HCEC 1CT (cell line): ENCODE measurements around the gene CTNND1.
"Not testable (repeated sequence)": the region's sequence is repeated elsewhere in the genome, so short reads cannot be mapped to it uniquely, and the experiment has no call there.

Experiments
- DNase-seq: peaks from one replicate; pipeline ENCODE4 v3.0.0-alpha.2; 2017

CTNND1 gene

DNA sequence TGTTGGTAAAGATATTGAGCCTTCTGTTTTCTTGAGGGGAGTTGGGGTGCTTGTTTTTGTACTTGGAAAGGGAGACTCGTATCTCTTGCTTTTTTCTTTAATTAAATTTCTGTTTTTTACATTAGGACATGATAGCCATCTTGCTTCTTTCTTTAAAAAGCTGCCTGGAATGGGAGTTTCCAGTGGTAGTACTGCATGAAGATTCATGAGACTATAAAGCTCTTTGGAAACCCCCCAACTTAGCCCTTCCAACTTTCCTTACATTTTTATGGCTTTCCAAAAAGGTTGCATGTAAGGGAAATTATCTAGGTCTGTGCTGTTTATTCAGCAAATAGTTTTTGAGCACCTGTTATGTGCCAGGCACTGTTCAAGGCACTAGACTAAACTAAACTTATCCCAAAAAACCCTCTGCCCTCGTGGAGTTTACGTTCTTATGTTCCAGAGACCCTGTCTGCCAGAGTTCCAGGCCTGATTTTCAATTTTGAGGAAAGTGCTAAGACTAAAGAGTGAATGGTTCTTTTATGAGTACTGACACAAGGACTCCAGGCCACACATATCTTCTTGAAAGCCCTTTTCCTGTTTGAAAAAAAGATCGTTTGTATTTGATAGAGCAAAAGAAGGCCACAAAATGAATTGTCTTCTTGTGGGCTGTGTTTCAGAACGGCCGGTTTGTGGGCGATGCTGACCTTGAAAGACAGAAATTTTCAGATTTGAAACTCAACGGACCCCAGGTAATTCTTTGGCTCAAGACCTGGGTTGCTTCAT is 31.9 kb downstream of the CTNND1 start:
- DNase-seq: no peak

DNA sequence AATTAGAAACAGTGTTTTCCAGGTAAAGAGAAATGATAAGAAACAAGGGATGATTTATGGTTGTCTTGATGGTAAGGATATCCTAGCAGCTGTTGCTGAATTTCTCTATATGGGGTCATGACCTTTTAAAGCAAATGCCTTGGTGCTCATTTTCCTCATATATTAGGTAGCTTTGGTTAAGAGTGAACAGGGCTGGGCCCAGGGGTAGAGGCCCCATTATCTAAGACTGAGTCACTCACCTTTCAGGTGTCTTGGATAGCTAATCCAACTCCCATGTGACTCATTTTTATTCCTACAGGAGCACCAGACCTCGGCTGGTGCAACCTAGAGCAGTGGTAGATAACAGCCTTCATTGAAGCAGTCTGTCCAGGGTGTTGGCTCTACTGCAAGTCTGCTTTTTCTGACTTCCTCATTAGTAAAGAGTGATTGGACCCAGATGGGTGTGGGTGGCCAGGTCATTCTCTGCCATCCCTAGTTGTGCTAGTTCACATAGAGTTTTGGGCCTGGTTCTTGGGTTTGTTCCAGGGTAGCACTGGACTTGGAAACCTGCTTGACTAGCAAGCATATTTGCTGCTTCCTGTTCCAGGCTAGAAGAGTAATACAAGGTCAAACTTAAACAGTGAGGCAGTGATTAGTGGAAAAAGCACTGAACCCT is 37.4 kb downstream of the CTNND1 start:
- DNase-seq: peak; percentile 32

DNA sequence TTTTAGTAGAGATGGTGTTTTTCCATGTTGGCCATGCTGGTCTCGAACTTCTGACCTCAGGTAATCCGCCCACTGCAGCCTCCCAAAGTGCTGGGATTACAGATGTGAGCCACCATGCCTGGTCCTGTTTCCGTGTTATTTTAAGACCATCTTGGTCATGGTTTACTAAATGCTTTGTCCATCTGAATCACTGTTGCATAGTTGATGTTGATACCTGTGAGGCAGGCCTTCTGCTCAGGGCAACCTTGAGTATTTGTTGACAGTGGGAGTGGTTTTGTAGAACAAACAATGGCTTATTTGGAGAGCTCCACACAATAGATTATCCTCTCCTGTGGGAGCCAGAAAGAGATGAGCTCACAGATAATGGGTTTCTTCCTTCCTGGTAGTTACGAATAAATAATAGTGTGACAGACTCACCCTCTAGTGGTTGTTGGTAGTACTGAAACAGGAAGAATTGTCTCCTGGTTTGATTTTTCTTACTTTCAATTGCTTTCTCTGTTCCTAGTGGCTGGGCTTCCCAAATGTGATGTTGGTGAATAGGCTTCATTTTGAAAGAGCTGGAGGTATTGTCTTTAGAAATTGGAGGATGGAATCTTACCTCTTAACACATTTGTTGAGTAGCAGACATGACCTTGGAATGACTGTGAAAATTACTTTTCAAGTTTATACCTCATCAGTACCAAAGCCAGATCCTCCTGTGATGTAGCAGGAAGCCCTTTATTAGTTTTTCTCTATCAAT is 39.0 kb downstream of the CTNND1 start:
- peak; percentile 73 for DNase-seq

DNA sequence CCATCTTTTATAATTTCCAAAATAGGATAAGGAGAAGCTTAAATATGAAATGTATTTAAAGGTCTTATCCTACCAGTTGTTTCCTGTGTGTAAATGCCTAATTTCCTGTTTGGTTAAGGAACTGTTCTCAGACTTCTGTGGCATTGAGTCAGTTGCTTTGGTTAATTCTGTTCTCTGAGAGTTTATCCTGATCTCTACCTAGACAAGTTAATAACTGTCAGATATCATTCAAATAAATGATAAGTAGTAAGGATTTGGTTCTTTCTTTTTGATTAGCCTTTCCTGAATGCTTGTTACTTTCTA is 39.5 kb downstream of the CTNND1 start:
- DNase-seq: no peak

DNA sequence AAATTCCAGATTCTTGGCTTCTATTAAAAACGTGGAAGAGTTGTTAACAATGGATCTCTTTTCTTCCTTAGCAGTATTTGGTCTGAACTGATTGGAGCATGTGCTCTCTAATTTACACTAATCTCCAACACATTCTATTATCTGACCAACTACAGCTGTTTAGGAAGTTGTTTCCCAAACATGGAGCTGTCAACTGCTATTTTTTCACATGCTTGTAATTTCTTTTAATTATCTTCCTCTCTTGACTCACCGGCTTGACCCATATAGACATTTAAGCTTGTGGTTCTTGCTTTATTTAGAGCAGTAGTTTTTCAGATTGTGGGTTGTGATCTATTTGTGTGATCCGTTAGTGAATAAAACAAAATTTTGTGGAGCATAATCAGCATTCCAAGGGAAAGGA is 40.8 kb downstream of the CTNND1 start:
- DNase-seq: no peak

DNA sequence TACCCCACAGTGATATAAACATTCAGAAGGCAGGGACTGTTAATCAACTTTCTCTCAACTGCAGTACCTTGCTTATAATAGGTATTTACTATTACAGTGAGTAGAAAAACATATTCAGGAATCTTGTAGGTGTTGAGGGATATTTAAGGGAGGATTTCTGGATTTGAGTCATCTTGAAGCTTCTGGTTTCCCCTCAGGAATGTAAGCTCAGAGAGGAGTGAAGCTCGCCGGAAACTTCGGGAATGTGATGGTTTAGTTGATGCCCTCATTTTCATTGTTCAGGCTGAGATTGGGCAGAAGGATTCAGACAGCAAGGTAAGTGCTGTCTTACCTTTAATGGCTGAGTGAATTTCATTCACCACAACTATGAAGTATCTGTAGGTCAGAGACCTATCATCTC is 42.9 kb downstream of the CTNND1 start:
- no peak for DNase-seq

DNA sequence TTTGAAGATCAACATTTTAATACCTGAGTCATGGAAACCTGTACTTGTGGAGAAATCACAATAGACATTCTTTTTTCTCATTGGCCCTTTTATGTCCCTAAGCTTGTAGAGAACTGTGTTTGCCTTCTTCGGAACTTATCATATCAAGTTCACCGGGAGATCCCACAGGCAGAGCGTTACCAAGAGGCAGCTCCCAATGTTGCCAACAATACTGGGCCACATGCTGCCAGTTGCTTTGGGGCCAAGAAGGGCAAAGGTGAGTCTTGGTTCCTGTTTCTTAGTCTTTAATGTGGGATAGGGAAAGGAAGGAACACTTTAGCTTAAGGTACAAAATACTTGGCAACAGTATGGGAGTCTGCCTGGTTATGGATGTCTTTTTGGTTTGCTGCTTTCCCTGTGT is 44.2 kb downstream of the CTNND1 start:
- DNase-seq: no peak

DNA sequence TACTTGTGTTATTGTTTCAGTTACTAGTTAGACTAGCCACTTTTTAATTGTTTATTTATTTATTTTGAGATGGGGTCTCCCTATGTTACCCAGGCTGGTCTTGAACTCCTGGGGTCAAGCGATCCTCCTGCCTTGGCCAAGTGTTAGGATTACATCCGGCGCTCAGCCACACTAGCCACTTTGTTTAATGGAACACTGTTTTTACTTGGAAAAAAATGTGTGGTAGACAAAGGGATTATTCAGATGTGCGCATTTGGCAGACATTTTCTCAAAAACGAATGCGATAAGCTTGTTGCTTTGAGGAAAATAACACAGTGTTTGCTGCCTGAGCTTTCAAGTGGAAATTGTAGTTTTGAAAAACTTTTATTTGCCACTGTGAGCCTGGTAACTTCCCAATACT is 51.0 kb downstream of the CTNND1 start:
- no peak for DNase-seq

DNA sequence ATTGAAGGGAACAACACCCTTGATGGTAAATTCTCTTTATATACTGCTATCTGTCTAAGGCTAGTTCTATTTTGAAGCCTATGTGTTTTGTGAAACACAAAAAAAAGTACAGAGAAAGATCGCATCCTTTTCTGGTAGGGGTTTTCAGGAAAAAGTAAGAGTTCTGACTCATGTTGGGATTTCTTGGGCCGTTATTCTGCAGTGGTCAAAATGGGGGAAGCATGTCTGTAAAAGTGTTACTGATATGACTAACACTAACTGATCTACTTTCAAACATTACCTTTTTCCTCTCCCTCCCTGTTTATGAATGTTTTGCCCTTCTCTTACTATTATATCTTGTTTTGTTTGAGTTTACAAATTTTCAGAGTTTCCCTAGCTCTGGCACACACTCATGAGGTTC is 53.9 kb downstream of the CTNND1 start:
- DNase-seq: no peak

DNA sequence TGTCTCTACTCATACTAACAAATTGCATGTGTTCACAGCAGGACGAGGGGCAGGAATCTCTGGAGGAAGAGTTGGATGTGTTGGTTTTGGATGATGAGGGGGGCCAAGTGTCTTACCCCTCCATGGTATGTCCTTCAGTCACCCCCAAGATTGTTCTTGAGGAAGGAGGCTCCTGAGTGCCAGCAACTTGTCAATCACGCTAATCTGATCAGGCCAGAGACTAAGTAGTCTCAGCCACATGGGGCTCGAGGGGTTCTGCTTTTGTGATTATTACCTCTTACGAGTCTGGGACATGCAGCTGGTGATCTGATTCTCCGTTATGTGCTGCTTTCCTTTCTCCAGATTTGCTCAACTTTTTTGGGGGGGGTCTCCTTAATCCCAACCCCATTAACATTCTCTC is 54.3 kb downstream of the CTNND1 start:
- no peak for DNase-seq

DNA sequence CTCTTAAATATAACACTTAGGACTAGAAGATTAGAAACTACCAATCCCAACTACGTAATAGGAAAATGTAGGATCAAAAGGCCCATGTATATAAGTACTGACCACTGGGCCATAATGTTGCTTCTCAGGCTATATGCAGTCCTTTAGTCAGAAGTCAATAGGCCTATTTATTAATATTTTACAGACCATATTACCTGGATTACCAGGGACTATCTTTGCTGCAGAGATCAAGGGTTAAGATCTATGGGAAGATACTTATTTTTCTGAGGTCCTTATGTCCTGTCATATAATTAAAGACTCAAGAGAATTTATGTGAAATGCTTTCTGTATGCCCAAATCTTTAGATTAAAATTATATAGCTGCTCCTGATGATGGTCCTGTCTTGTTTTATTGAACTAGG is 57.2 kb downstream of the CTNND1 start:
- DNase-seq: no peak

DNA sequence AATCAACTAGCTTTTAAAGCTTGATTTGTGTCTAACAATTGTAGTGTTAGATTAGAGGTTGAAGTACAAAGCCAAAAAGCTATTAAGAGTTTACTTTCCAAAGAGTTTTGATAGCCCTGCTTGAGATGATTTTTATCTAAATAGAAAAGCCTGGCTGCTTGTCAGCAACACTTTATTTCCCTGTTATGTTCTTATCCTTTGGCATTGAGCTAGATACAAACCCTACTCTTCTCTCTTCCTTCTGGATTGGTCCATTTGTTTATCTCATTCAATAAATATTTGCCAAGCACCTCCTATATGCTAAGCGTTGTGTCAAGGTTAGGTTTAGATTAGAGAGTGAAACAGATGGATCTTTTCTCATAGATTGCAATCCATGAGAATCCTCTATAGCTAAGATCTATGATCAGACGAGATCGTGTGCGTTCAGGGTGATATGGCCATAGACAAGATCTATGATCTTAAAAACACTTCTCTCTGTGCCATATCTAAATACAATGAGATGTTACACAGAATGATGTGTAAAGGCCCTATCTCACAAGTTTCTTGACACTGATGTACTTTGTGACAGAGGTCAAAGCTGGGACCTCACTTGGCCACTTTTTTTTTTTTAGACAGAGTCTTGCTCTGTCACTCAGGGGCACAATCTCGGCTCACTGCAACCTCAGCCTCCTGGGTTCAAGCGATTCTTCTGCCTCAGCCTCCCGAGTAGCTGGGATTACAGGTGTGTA is 57.8 kb downstream of the CTNND1 start:
- DNase-seq: no peak

DNA sequence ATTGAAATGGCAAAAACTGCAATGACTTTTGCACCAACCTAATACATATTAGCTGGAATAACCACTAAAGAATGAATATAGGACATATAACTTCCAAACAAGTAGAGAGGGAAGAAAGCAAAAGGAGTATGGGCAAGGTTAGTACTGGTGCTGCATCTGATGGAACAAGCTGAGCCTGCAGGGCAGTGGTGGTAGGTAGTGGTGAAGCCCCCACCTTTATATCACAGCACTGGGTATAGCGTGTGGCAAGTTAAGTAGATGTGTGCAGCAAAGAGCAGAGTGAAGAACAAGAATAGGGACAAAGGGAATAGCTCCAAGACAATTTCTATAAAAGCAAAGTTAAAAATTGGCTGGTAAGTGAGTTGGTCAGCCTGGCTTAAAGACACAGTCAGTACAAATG is 62.3 kb downstream of the CTNND1 start:
- no peak for DNase-seq

DNA sequence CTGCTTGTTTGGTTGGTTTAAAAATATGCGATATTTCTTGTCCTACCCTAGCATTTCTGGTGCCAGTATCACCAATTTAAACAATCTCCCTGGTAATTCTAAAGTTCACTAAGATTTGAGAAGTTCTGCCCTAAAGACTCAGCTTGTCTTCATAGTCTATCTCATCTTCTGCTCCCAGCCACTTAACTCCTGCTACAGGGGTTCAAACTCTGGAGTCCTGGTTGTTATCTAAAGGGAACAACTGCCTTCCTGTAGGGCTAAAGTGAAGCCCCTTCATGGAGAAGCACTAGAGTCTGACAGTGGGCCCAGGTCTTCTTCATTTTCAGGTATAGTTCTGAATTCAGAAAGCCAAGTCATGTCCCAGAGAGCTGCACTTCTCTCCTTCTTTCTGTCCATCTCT is 73.2 kb downstream of the CTNND1 start:
- DNase-seq: no peak

DNA sequence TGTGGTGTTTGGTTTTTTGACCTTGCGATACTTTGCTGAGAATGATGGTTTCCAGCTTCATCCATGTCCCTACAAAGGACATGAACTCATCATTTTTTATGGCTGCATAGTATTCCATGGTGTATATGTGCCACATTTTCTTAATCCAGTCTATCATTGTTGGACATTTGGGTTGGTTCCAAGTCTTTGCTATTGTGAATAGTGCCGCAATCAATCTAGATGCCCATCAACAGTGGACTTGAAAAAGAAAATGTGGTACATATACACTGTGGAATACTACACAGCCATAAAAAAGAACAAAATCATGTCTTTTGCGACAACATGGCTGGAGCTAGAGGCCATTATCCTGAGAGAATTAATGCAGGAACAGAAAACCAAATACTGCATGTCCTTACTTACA is 77.0 kb downstream of the CTNND1 start:
- DNase-seq: not testable (repeated sequence)

DNA sequence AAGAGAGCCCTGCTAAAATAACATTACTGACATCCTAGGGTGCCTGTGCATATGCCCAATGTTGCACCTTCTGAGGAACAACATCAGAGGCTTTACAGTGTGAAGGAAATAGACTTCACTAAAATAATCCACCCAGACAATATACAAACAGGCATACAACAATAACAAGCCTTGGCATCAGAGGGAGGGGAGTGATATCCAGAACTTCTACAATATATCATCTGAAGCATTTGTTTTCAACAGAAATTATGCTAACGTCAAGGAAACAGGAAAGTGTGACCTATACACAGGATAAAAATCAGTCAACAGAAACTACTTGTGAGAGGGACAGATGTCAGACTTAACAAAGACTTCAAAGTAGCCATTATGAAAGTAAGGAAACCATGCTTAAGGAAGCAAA is 81.3 kb downstream of the CTNND1 start:
- DNase-seq: no peak

DNA sequence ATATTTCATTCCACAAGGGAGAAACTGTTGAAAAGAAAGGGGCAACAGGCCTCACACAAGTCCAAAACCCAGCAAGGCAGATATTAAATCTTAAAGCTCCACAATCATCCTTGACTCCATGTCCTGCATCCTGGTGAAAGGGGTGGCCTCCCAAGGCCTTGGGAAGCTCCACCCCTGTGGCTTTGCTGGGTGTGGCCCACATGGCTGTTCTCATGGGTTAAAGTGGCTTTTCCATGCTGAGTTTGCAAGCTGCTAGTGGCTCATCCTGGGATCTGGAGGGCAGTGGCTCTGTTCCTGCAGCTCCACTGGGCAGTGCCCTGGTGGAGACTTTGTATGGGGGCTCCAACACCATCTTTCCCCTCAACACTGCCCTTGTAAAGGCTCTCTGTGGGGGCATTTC is 106.4 kb downstream of the CTNND1 start:
- no peak for DNase-seq

DNA sequence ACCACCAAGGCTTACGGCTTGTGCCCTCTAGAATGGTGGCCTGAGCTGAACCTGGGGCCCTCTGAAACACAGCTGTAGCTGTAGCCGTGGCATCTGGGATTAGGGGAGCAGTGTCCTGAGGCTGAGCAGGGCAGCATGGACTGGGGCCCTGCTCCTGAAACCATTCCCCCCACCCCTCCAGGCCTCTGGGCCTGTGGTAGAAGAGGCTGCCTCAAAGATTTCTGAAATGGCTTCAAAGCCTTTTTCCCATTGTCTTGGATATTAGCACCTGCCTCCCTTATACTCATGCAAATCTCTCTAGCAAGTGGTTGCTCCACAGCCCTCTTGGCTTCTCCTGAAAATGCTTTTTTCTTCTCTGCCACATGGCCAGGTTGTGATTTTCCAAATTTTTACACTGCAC is 106.9 kb downstream of the CTNND1 start:
- DNase-seq: no peak
